Karpas-422 (cell line): ENCODE measurements around the gene LPO. TPM values are rescaled to one million over a fixed set of nuclear protein-coding genes. Genes with fewer than 3 reads are reported as not detected.

Experiments
- DNase-seq: peaks from one replicate; pipeline ENCODE4 v3.0.0-alpha.2; 2015
- H2AFZ ChIP-seq: fragments of 200-600 bp; sonication (generic); 2 replicates; pipeline ENCODE4 v1.6.1; 2014; ENCODE audit warnings: antibody characterized with exemption, low read length, mixed read lengths
- H3K27ac ChIP-seq: fragments of 200-600 bp; sonication (generic); 2 replicates; pipeline ENCODE4 v1.5.1; 2014; ENCODE audit warnings: mild to moderate bottlenecking, low read length, moderate library complexity
- H3K27me3 ChIP-seq: fragments of 200-600 bp; sonication (generic); 2 replicates; pipeline ENCODE4 v1.6.1; 2014; ENCODE audit warnings: low read length, mixed read lengths
- H3K36me3 ChIP-seq: fragments of 200-600 bp; sonication (generic); 2 replicates; pipeline ENCODE4 v1.6.1; 2014; ENCODE audit warnings: low read length, mixed read lengths; ENCODE audit not compliant: insufficient read depth
- H3K4me1 ChIP-seq: fragments of 200-600 bp; sonication (generic); 2 replicates; pipeline ENCODE4 v1.6.1; 2014; ENCODE audit warnings: mild to moderate bottlenecking, low read length, mixed read lengths
- H3K4me2 ChIP-seq: fragments of 200-600 bp; sonication (generic); 2 replicates; pipeline ENCODE4 v1.6.1; 2014; ENCODE audit warnings: low read length, low read depth, mild to moderate bottlenecking; ENCODE audit not compliant: poor library complexity, severe bottlenecking
- H3K4me3 ChIP-seq: fragments of 200-600 bp; sonication (generic); 2 replicates; pipeline ENCODE4 v1.5.1; 2014; ENCODE audit warnings: mild to moderate bottlenecking, antibody characterized with exemption, low read length, mixed read lengths
- H3K79me2 ChIP-seq: fragments of 200-600 bp; sonication (generic); 2 replicates; pipeline ENCODE4 v1.6.1; 2014; ENCODE audit warnings: mild to moderate bottlenecking, low read length, mixed read lengths
- H3K9ac ChIP-seq: fragments of 200-600 bp; sonication (generic); 2 replicates; pipeline ENCODE4 v1.6.0; 2014; ENCODE audit warnings: low read length
- H3K9me2 ChIP-seq: fragments of 200-600 bp; sonication (generic), shearing (Covaris generic); replicated peaks from 2 replicates; pipeline ENCODE4 v1.6.0; 2014; ENCODE audit warnings: mild to moderate bottlenecking, low read length, moderate library complexity; ENCODE audit not compliant: insufficient read depth
- H3K9me3 ChIP-seq: fragments of 300-700, 200-600 bp; sonication (generic); 2 replicates; pipeline ENCODE4 v1.6.1; 2014; ENCODE audit warnings: low read length, mixed read lengths
- H4K20me1 ChIP-seq: fragments of 200-600 bp; sonication (generic); 2 replicates; pipeline ENCODE4 v1.6.1; 2014; ENCODE audit warnings: mild to moderate bottlenecking, antibody characterized with exemption, low read length, low read depth; ENCODE audit not compliant: insufficient read depth
- total RNA-seq: library from RNA; depleted of rRNA; stranded (reverse); fragments of >200 nt; shearing (Covaris generic); gene quantifications from 2 replicates; pipeline ENCODE4 v1.2.3, GENCODE V29; 2014; ENCODE audit warnings: low replicate concordance

Gene LPO
- total RNA-seq, 1 experiment from 2014 or later = not detected

DNA sequence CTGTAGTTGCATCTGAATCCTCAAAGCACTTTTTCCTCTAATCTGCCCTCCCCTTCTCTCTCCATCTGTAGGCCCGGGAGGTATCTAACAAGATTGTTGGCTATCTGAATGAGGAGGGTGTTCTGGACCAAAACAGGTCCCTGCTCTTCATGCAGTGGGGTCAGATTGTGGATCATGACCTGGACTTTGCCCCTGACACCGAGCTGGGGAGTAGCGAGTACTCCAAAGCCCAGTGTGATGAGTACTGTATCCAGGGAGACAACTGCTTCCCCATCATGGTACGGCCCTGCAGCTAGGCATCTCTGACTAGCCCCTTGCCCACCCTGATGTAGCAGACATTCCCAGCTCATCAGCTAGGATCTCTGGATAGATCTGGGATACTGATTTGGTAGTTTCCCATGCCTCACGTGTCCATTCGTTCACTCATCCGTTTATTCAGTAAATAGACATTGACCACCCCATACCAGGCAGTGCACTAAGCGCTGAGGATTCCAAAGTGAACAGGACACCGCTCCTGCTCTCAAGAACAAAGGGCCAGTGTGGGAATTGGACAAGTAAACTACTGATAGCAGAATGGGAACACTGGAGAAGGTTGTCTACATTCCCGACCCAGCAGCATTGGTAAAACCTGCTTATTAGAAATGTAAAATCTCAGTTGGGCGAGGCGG, 12.1 kb downstream of the LPO start:
- Histone ChIP-seq H2AFZ (peak overlapping the region; percentile 66), H3K27ac (no peak overlapping the region), H3K4me1 (peaks cover 4% of the 10 kb centered on the region)

DNA sequence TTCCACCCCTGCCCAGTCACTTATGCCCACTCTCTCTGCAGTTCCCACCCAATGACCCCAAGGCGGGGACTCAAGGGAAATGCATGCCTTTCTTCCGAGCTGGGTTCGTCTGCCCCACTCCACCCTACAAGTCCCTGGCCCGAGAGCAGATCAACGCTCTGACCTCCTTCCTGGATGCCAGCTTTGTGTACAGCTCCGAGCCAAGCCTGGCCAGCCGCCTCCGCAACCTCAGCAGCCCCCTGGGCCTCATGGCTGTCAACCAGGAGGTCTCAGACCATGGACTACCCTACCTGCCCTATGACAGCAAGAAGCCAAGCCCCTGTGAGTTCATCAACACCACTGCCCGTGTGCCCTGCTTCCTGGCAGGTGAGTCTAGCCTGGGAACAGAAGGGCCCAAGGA, 13.8 kb downstream of the LPO start:
- no peak for DNase-seq
- Histone ChIP-seq H3K4me1 (peaks cover 4% of the 10 kb centered on the region), H3K9me2 (no peaks in the 10 kb centered on the region)

More for the DNA sequence above, 12.1 kb downstream of the LPO start:
- no peaks in the 10 kb centered on the region for H3K9me3 ChIP-seq
- no peaks in the 10 kb centered on the region for H3K36me3 ChIP-seq
- H3K27me3 ChIP-seq = no peaks in the 10 kb centered on the region
- DNase-seq = no peak
- no peaks in the 10 kb centered on the region for H3K9me2 ChIP-seq
- no peaks in the 10 kb centered on the region for H4K20me1 ChIP-seq
- H3K79me2 ChIP-seq = no peaks in the 10 kb centered on the region
- H3K4me3 ChIP-seq = no peak overlapping the region
- no peak overlapping the region for H3K9ac ChIP-seq
- H3K4me2 ChIP-seq = no peak overlapping the region

DNA sequence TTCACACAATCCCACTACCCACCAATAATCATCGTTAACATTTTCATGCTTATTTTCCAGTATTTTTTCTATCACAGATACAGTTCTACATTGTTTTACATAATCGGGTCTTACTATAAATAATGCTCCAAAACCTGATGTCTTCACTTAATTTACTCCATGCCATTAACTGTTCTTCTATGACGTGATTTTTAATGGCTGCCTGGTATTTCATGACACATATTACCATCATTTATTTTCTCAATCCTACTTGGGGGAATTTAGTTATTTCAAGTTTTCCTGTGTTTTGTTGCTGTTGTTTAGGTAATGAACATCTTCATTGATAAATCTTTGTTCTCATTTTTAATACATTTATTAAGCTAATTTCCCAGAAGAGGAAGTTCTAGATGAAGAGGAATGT, 14.7 kb downstream of the LPO start:
- DNase-seq = no peak
- H3K9me3 ChIP-seq = no peaks in the 10 kb centered on the region
- no peaks in the 10 kb centered on the region for H3K27me3 ChIP-seq
- H3K9me2 ChIP-seq = no peaks in the 10 kb centered on the region
- no peaks in the 10 kb centered on the region for H3K36me3 ChIP-seq
- no peak overlapping the region for H3K4me2 ChIP-seq
- H3K9ac ChIP-seq = no peak overlapping the region
- H3K27ac ChIP-seq = no peak overlapping the region
- H2AFZ ChIP-seq = no peak overlapping the region
- no peaks in the 10 kb centered on the region for H3K79me2 ChIP-seq
- H3K4me1 ChIP-seq = peaks cover 4% of the 10 kb centered on the region
- no peak overlapping the region for H3K4me3 ChIP-seq
- no peaks in the 10 kb centered on the region for H4K20me1 ChIP-seq

More for the DNA sequence above, 13.8 kb downstream of the LPO start:
- Histone ChIP-seq H4K20me1 (no peaks in the 10 kb centered on the region), H3K36me3 (no peaks in the 10 kb centered on the region), H3K27ac (no peak overlapping the region), H2AFZ (no peak overlapping the region), H3K27me3 (no peaks in the 10 kb centered on the region), H3K4me2 (no peak overlapping the region), H3K9me3 (no peaks in the 10 kb centered on the region), H3K4me3 (no peak overlapping the region), H3K9ac (no peak overlapping the region), H3K79me2 (no peaks in the 10 kb centered on the region)

GRCh38 chr17:58254803-58255202, 16.4 kb downstream of the LPO start:
- Histone ChIP-seq H3K9ac (no peak overlapping the region), H2AFZ (no peak overlapping the region), H3K36me3 (no peaks in the 10 kb centered on the region), H4K20me1 (no peaks in the 10 kb centered on the region), H3K79me2 (no peaks in the 10 kb centered on the region), H3K4me1 (peaks cover 2% of the 10 kb centered on the region), H3K27me3 (no peaks in the 10 kb centered on the region), H3K9me2 (no peaks in the 10 kb centered on the region), H3K9me3 (no peaks in the 10 kb centered on the region), H3K4me2 (no peak overlapping the region), H3K4me3 (no peak overlapping the region), H3K27ac (no peak overlapping the region)
- DNase-seq = no peak

DNA sequence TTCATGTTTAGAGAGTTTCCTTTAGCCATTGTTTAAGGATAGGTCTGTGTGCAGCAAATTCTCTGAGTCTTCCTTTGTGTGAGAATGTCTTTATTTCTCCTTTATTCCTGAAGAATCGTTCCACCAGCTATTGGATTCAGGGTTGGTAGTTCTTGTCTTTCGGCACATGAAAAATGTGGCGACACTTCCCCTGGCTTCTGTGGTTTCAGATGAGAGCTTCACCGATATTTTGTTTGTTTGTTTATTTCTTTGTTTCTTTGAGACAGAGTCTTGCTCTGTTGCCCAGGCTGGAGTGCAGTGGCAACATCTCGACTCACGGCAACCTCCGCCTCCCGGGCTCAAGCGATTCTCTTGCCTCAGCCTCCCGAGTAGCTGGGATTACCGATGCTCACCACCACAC, 23.8 kb downstream of the LPO start:
- H3K27ac ChIP-seq = no peak overlapping the region
- H3K9ac ChIP-seq = no peak overlapping the region
- no peaks in the 10 kb centered on the region for H4K20me1 ChIP-seq
- no peak overlapping the region for H3K4me2 ChIP-seq
- no peaks in the 10 kb centered on the region for H3K9me3 ChIP-seq
- H3K79me2 ChIP-seq = no peaks in the 10 kb centered on the region
- H2AFZ ChIP-seq = no peak overlapping the region
- DNase-seq = no peak
- no peaks in the 10 kb centered on the region for H3K4me1 ChIP-seq
- H3K36me3 ChIP-seq = no peaks in the 10 kb centered on the region
- H3K9me2 ChIP-seq = no peaks in the 10 kb centered on the region
- no peak overlapping the region for H3K4me3 ChIP-seq
- H3K27me3 ChIP-seq = no peaks in the 10 kb centered on the region

- H3K4me2 ChIP-seq = no peak overlapping the region
- H3K9ac ChIP-seq = no peak overlapping the region
- no peak overlapping the region for H3K27ac ChIP-seq
- DNase-seq = no peak
- no peaks in the 10 kb centered on the region for H3K36me3 ChIP-seq
- H3K4me3 ChIP-seq = no peak overlapping the region
- H2AFZ ChIP-seq = no peak overlapping the region
- no peaks in the 10 kb centered on the region for H3K9me2 ChIP-seq
- H3K4me1 ChIP-seq = no peaks in the 10 kb centered on the region
- no peaks in the 10 kb centered on the region for H4K20me1 ChIP-seq
- H3K79me2 ChIP-seq = no peaks in the 10 kb centered on the region
- no peaks in the 10 kb centered on the region for H3K27me3 ChIP-seq
- no peaks in the 10 kb centered on the region for H3K9me3 ChIP-seq
Measured at GRCh38 chr17:58263773-58264172, 25.4 kb downstream of the LPO start.

- H3K4me3 ChIP-seq = no peak overlapping the region
- DNase-seq = no peak
- no peaks in the 10 kb centered on the region for H3K4me1 ChIP-seq
- H3K36me3 ChIP-seq = no peaks in the 10 kb centered on the region
- H3K27ac ChIP-seq = no peak overlapping the region
- no peaks in the 10 kb centered on the region for H3K27me3 ChIP-seq
- no peaks in the 10 kb centered on the region for H3K9me2 ChIP-seq
- no peak overlapping the region for H3K9ac ChIP-seq
- H2AFZ ChIP-seq = no peak overlapping the region
- H4K20me1 ChIP-seq = no peaks in the 10 kb centered on the region
- H3K79me2 ChIP-seq = no peaks in the 10 kb centered on the region
- no peak overlapping the region for H3K4me2 ChIP-seq
- no peaks in the 10 kb centered on the region for H3K9me3 ChIP-seq
Measured at GRCh38 chr17:58264407-58265103, 26.2 kb downstream of the LPO start.

- Histone ChIP-seq H3K9ac (no peak overlapping the region), H3K4me1 (no peaks in the 10 kb centered on the region), H3K79me2 (no peaks in the 10 kb centered on the region), H3K27ac (no peak overlapping the region), H3K36me3 (no peaks in the 10 kb centered on the region), H2AFZ (no peak overlapping the region), H4K20me1 (no peaks in the 10 kb centered on the region), H3K4me2 (no peak overlapping the region), H3K9me3 (no peaks in the 10 kb centered on the region), H3K27me3 (no peaks in the 10 kb centered on the region), H3K9me2 (no peaks in the 10 kb centered on the region), H3K4me3 (no peak overlapping the region)
- no peak for DNase-seq
Measured at GRCh38 chr17:58265271-58265670, 26.9 kb downstream of the LPO start.
